Tibial nerve (tissue), 4 donors: ENCODE results near the gene EML1. TPM values are rescaled to one million over a fixed set of nuclear protein-coding genes. Genes with fewer than 3 reads are reported as not detected.

Experiments used
- DNase-seq, 2 donors: peaks; one replicate each; pipeline ENCODE4 v3.0.0-alpha.2; 2019; ENCODE audit warnings: low spot score in 2 of 2
- H3K27ac ChIP-seq, 4 donors: fragments of 200-600 bp; sonication (generic) in 3 of 4; one replicate each; pipeline ENCODE4 v1.5.1; 2017 to 2019; ENCODE audit warnings: mild to moderate bottlenecking in 1 of 4
- H3K27me3 ChIP-seq, 2 donors: fragments of 200-600 bp; sonication (generic) in 1 of 2; one replicate each; pipeline versions ENCODE4 v1.5.1 to v1.6.0; 2017 to 2019
- H3K36me3 ChIP-seq, 3 donors: fragments of 200-600 bp; sonication (generic); one replicate each; pipeline ENCODE4 v1.5.1; 2018 to 2019
- H3K4me1 ChIP-seq, 4 donors: fragments of 200-600 bp; sonication (generic) in 3 of 4; one replicate each; pipeline ENCODE4 v1.5.1; 2017 to 2019
- H3K4me3 ChIP-seq, 4 donors: fragments of 200-600 bp; sonication (generic) in 3 of 4; one replicate each; pipeline ENCODE4 v1.5.1; 2017 to 2019; ENCODE audit warnings: mild to moderate bottlenecking in 1 of 4, moderate library complexity in 1 of 4
- H3K9me3 ChIP-seq, 4 donors: fragments of 200-600 bp; sonication (generic) in 3 of 4; one replicate each; pipeline ENCODE4 v1.5.1; 2017 to 2019
- EP300 ChIP-seq, 2 donors: sonication (generic); formaldehyde crosslinking; IDR thresholded peaks; one replicate each; pipeline ENCODE4 v1.6.1; 2017; ENCODE audit warnings: antibody characterized with exemption in 2 of 2, mild to moderate bottlenecking in 1 of 2
- POLR2A ChIP-seq, 2 donors: fragments of 450-650 bp; IDR thresholded peaks; one replicate each; pipeline ENCODE4 v1.6.1; 2017; ENCODE audit warnings: antibody characterized with exemption in 2 of 2, mild to moderate bottlenecking in 2 of 2, moderate library complexity in 2 of 2
- WGBS, 2 donors: methylation state at CpG; one replicate each; pipeline ENCODE4 v1.1.5; 2018; 5-methylcytosine and 5-hydroxymethylcytosine counted together
- total RNA-seq, 4 donors: library from RNA; depleted of rRNA; stranded (reverse); fragments of >200 nt; gene quantifications; one replicate each; pipeline ENCODE4 v1.1.0, GENCODE V29; 2016
- TF ChIP-seq, protein P1 (sequence below), 5 experiments: fragments of 200-600 bp in 3 of 5; fragments of 450-650 bp in 2 of 5; sonication (generic) in 3 of 5; IDR thresholded peaks; one replicate each; pipeline ENCODE4 v1.5.1; 2016 to 2019; ENCODE audit warnings: antibody characterized with exemption in 5 of 5, mild to moderate bottlenecking in 3 of 5, moderate library complexity in 2 of 5

The EML1 gene
- total RNA-seq, 4 donors from 2014 or later = 32.4 to 82.8 (median 55.2) TPM

- TF ChIP-seq, protein P1, sequence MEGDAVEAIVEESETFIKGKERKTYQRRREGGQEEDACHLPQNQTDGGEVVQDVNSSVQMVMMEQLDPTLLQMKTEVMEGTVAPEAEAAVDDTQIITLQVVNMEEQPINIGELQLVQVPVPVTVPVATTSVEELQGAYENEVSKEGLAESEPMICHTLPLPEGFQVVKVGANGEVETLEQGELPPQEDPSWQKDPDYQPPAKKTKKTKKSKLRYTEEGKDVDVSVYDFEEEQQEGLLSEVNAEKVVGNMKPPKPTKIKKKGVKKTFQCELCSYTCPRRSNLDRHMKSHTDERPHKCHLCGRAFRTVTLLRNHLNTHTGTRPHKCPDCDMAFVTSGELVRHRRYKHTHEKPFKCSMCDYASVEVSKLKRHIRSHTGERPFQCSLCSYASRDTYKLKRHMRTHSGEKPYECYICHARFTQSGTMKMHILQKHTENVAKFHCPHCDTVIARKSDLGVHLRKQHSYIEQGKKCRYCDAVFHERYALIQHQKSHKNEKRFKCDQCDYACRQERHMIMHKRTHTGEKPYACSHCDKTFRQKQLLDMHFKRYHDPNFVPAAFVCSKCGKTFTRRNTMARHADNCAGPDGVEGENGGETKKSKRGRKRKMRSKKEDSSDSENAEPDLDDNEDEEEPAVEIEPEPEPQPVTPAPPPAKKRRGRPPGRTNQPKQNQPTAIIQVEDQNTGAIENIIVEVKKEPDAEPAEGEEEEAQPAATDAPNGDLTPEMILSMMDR (IDR thresholded peaks at IDR 0.05) = no peak
- TF ChIP-seq POLR2A (IDR thresholded peaks at IDR 0.05) = no peak
- no peak for TF ChIP-seq EP300 (IDR thresholded peaks at IDR 0.05)
- Histone ChIP-seq H3K9me3 (no peaks in the 10 kb centered on the region), H3K27me3 (peaks cover 0 to 21% of the 10 kb centered on the region in 2 donors), H3K4me3 (no peak overlapping the region), H3K36me3 (no peaks in the 10 kb centered on the region), H3K27ac (no peak overlapping the region), H3K4me1 (no peaks in the 10 kb centered on the region)
- WGBS, 2 donors = 47 to 72% methylated on average over 7 of the region's 7 CpGs
- no peak for DNase-seq
Observed at GRCh38 chr14:99958380-99958779, 165.2 kb downstream of the EML1 start.

DNA sequence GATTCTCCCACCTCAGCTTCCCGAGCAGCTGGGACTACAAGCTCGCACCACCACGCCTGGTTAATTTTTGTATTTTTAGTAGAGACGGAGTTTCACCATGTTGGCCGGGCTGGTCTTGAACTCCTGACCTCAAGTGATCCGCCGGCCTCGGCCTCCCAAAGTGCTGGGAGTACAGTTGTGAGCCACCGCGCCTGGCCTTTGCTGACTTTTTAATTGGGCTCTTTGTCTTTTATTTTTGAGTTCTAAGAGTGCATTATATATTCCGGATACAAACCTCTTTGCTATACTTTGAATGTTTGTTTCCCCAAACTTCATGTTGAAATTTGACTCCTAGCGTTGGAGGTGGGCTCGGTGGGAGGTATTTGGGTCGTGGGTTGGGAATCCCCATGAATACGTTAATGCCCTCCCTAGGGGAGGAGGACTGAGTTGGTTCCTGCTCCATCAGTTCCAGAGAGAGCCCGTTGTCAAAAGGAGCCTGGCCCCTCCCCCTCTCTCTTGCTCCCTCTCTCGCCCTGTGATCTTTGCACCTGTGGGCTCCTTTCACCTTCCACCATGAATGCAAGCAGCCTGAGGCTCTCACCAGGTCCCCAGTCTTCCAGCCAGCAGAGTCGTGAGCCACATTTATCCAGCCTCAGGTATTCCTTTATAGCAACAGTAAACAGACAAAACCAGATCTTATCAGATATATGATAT is 168.8 kb downstream of the EML1 start:
- H3K4me3 ChIP-seq = no peak overlapping the region
- H3K36me3 ChIP-seq = no peaks in the 10 kb centered on the region
- H3K27ac ChIP-seq = no peak overlapping the region
- DNase-seq = no peak
- H3K4me1 ChIP-seq = no peaks in the 10 kb centered on the region
- H3K9me3 ChIP-seq = no peaks in the 10 kb centered on the region
- TF ChIP-seq, protein P1 (IDR thresholded peaks at IDR 0.05) = no peak
- TF ChIP-seq POLR2A (IDR thresholded peaks at IDR 0.05) (no peak), EP300 (IDR thresholded peaks at IDR 0.05) (no peak)
- peaks cover 0 to 21% of the 10 kb centered on the region in 2 donors for H3K27me3 ChIP-seq
- WGBS, 2 donors = 44 to 46% methylated on average over 18 of the region's 18 CpGs

GRCh38 chr14:99964979-99965378 is 171.8 kb downstream of the EML1 start:
- Histone ChIP-seq H3K4me1 (peaks cover 0 to 17% (median 0%) of the 10 kb centered on the region in 4 donors), H3K27me3 (peaks cover 0 to 16% of the 10 kb centered on the region in 2 donors), H3K4me3 (no peak overlapping the region), H3K36me3 (no peaks in the 10 kb centered on the region), H3K9me3 (no peaks in the 10 kb centered on the region), H3K27ac (no peak overlapping the region)
- TF ChIP-seq EP300 (IDR thresholded peaks at IDR 0.05) (no peak), POLR2A (IDR thresholded peaks at IDR 0.05) (no peak)
- TF ChIP-seq, protein P1 (IDR thresholded peaks at IDR 0.05) = no peak
- no peak for DNase-seq
- WGBS, 2 donors = 85 to 87% methylated on average over 9 of the region's 9 CpGs

DNA sequence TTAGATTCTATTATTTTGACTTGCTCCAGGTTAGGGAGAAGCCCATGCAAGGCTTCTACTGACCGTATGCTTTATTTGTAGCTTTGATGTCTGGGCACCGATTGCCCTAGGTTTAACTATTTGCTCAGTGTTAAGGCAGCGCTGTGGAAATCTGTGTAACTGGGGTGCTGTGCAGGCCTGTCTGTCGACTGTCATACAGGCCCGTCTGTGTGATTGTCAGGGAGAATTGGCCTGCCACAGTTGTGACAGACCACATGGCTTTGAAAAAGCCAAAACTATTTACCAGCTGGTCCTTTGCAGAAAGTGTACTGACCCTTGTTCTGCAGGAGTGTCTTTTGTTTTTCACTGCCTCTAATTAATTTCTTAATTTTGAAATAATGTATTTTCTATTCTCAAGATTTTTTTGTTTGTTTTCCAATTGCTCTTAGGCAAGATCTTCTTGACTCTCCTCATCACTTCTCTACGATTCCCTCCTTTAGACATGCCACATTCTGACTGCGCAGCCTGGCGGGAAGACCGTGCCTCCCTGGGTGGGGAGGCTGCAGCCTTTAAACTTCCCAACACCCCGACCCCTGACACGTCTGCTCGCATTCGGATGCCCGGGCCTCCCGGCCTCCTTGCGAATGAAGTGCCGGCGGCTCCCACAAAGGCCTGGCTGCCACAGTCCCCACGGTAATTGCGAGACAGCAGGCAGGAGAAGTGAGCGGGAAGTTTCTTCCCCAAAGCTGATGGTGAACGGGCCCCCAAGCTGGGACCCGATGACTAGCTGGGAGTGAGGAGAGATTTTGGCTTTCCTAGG is 173.0 kb downstream of the EML1 start:
- no peak overlapping the region for H3K27ac ChIP-seq
- H3K36me3 ChIP-seq = no peaks in the 10 kb centered on the region
- 88 to 90% methylated on average over 23 of the region's 23 CpGs for WGBS, 2 donors
- peaks cover 0 to 4% of the 10 kb centered on the region in 2 donors for H3K27me3 ChIP-seq
- TF ChIP-seq, protein P1 (IDR thresholded peaks at IDR 0.05) = no peak
- TF ChIP-seq EP300 (IDR thresholded peaks at IDR 0.05) (no peak), POLR2A (IDR thresholded peaks at IDR 0.05) (no peak)
- no peaks in the 10 kb centered on the region for H3K9me3 ChIP-seq
- no peak overlapping the region for H3K4me3 ChIP-seq
- DNase-seq = no peak
- H3K4me1 ChIP-seq = peaks cover 0 to 22% (median 0%) of the 10 kb centered on the region in 4 donors

DNA sequence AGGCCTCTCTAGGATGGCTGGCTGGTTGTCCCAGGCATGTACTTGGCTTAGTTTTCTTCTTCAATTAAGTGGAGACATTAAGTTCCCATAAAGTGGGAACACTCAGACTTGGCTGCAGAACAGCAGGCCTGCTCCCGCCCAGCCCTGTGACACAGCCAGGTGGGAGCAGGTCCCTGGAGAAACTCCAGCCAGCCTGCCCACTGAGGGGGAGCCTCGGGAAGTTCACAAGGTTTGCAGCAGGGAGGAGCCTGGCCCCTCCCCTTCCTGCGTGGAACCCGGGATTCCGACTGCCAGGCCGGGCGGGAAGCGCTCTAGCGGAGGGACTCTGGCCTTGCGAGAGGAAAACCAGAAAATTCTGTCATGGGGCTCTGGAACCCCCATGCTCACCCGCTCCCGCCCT is 173.7 kb downstream of the EML1 start:
- Histone ChIP-seq H3K27me3 (peaks cover 0 to 4% of the 10 kb centered on the region in 2 donors), H3K27ac (no peak overlapping the region), H3K36me3 (no peaks in the 10 kb centered on the region), H3K9me3 (no peaks in the 10 kb centered on the region), H3K4me3 (no peak overlapping the region), H3K4me1 (peaks cover 0 to 22% (median 0%) of the 10 kb centered on the region in 4 donors)
- WGBS, 2 donors = 68 to 74% methylated on average over 12 of the region's 12 CpGs
- no peak for TF ChIP-seq POLR2A (IDR thresholded peaks at IDR 0.05)
- no peak for TF ChIP-seq EP300 (IDR thresholded peaks at IDR 0.05)
- TF ChIP-seq, protein P1 (IDR thresholded peaks at IDR 0.05) = no peak
- no peak for DNase-seq
